ENCODE measurements around the gene HDAC4. TPM values are rescaled to one million over a fixed set of nuclear protein-coding genes. Genes with fewer than 3 reads are reported as not detected.

The HDAC4 gene
- total RNA-seq, 1 experiment from 2014 or later, result 32.0 TPM

DNA sequence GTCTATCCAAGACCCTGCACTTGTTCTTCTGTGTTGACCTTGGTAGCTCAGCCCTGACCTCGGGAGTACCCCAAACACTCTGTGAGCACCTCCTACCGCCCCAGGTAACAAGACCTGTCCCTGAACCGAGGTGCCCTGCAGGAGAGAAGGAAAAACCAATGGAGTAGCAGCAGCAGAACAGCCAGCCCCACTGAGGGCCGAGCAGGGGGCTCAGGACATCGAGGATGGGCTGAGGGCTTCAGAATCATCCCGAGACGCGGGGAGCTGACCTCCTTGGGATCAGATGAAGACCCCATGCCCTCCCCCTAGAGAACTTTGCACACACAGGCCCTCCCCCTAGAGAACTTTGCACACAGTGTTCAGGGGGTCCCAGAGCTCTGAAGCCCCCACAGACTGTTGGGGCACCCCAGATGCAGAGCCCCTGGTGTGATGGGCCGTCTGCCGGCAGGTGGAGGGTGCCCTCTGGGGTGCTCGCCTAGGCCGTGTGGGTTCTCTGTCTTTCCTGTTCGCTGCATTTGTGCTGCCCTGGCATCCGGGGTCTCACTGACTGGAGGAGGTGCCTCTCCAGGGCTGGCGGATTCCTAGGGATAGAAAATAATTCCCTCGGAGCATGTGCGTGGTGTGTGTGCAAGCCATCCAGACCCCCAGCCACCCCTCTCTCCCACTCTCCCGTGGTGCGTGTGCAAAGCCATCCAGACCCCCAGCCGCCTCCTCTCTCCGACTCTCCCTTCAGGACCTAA, 363.8 kb downstream of the HDAC4 start:
- H2BK15ac ChIP-seq (ENCODE audit: low read depth, low read length), result no peak overlapping the region
- H4K5ac ChIP-seq (ENCODE audit: insufficient read length, low read depth, low read length), result no peak overlapping the region
- H2BK120ac ChIP-seq (ENCODE audit: low read depth, low read length, poor library complexity, severe bottlenecking), result no peak overlapping the region
- DNase-seq, result no peak
- H4K8ac ChIP-seq (replicated peaks; ENCODE audit: insufficient read length, low read depth, low read length), result no peak overlapping the region
- Mint-ChIP-seq H3K27me3 (ENCODE audit: low read depth) (peaks cover 4% of the 10 kb centered on the region), H3K4me1 (0 out of 4 replicates have a peak, but pooled peaks cover 0 to 2% of the 10 kb centered on the region in 2 experiments), H3K36me3 (ENCODE audit: insufficient read depth in 1 of 3, low read depth in 3 of 3) (no peaks in the 10 kb centered on the region; a peak in 1 of 7 replicates), H3K4me3 (no peak overlapping the region), H3K9me3 (no peaks in the 10 kb centered on the region), H3K27ac (no peak overlapping the region; a peak in 1 of 7 replicates)
- no peaks in the 10 kb centered on the region for H3K23me2 ChIP-seq (ENCODE audit: insufficient read length, low read depth, low read length, poor library complexity, severe bottlenecking)
- H2BK12ac ChIP-seq (ENCODE audit: insufficient read length, low read depth, low read length), result no peak overlapping the region
- H3K79me2 ChIP-seq (ENCODE audit: insufficient read depth, low read length), result no peaks in the 10 kb centered on the region
- H3K18ac ChIP-seq (ENCODE audit: insufficient read length, low read depth, low read length), result no peak overlapping the region
- H3K4me1 ChIP-seq (ENCODE audit: insufficient read depth, low read length), result no peaks in the 10 kb centered on the region
- TF ChIP-seq, protein P1, sequence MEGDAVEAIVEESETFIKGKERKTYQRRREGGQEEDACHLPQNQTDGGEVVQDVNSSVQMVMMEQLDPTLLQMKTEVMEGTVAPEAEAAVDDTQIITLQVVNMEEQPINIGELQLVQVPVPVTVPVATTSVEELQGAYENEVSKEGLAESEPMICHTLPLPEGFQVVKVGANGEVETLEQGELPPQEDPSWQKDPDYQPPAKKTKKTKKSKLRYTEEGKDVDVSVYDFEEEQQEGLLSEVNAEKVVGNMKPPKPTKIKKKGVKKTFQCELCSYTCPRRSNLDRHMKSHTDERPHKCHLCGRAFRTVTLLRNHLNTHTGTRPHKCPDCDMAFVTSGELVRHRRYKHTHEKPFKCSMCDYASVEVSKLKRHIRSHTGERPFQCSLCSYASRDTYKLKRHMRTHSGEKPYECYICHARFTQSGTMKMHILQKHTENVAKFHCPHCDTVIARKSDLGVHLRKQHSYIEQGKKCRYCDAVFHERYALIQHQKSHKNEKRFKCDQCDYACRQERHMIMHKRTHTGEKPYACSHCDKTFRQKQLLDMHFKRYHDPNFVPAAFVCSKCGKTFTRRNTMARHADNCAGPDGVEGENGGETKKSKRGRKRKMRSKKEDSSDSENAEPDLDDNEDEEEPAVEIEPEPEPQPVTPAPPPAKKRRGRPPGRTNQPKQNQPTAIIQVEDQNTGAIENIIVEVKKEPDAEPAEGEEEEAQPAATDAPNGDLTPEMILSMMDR (conservative IDR thresholded peaks at IDR 0.05), result peak; percentile 0; the same call in 1 of the 3 replicates
- no CpG with 5 or more reads among the region's 21 CpGs for WGBS (ENCODE audit: extremely low coverage, insufficient read length, low lambda C conversion rate)
- H3K23ac ChIP-seq (ENCODE audit: insufficient read length, low read depth, low read length), result no peak overlapping the region
- no peak overlapping the region for H4K91ac ChIP-seq (ENCODE audit: insufficient read length, low read depth, low read length)
- no peak overlapping the region for H3K4ac ChIP-seq (ENCODE audit: low read depth, low read length)
- no peak overlapping the region for H3K4me2 ChIP-seq (ENCODE audit: insufficient read depth, insufficient read length, low read length)
- H3K56ac ChIP-seq (ENCODE audit: insufficient read length, low read depth, low read length), result no peak overlapping the region
- H2AK5ac ChIP-seq (ENCODE audit: insufficient read length, low read length), result no peak overlapping the region
- no peak overlapping the region; the same call in 1 of the 2 replicates for H3K14ac ChIP-seq (ENCODE audit: insufficient read depth, low read length)
- no peak overlapping the region for H3T11ph ChIP-seq (ENCODE audit: low read length)
- H3K27ac ChIP-seq (ENCODE audit: insufficient read length, low read depth, low read length), result no peak overlapping the region
- no peaks in the 10 kb centered on the region for H3K9me3 ChIP-seq (ENCODE audit: control insufficient read depth, low read depth, low read length)
- H2BK5ac ChIP-seq (ENCODE audit: insufficient read length, low read length), result no peak overlapping the region
- no peak overlapping the region for H2AFZ ChIP-seq (ENCODE audit: low read length)
- no peak overlapping the region for H2BK20ac ChIP-seq (ENCODE audit: low read depth, low read length, poor library complexity, severe bottlenecking)
- no peaks in the 10 kb centered on the region for H3K79me1 ChIP-seq (ENCODE audit: insufficient read depth, low read depth, low read length, poor library complexity, severe bottlenecking)
- no peak overlapping the region for H3K9ac ChIP-seq (ENCODE audit: extremely low read depth, insufficient read length, low read length)
- no peaks in the 10 kb centered on the region for H3K27me3 ChIP-seq (ENCODE audit: insufficient read depth, low read length)
- no peaks in the 10 kb centered on the region for H4K20me1 ChIP-seq (ENCODE audit: control insufficient read depth, insufficient read depth, insufficient read length)
